Fibroblast of mammary gland (primary cell): ENCODE results near the gene MROH2A.

Experiments used
- DNase-seq: peaks from one replicate; pipeline ENCODE4 v3.0.0-alpha.2; 2010; ENCODE audit warnings: low read depth
- H3K4me3 ChIP-seq: 2 replicates; pipeline ENCODE4 v1.5.1; 2011; ENCODE audit warnings: low read depth, mild to moderate bottlenecking, low read length, moderate library complexity; ENCODE audit not compliant: control insufficient read depth
- TF ChIP-seq, protein P1 (sequence below): conservative IDR thresholded peaks from 2 replicates; pipeline ENCODE4 v1.5.1; 2011; ENCODE audit warnings: low read depth, low read length, inconsistent platforms; ENCODE audit not compliant: control insufficient read depth, insufficient read depth

The MROH2A gene

DNA sequence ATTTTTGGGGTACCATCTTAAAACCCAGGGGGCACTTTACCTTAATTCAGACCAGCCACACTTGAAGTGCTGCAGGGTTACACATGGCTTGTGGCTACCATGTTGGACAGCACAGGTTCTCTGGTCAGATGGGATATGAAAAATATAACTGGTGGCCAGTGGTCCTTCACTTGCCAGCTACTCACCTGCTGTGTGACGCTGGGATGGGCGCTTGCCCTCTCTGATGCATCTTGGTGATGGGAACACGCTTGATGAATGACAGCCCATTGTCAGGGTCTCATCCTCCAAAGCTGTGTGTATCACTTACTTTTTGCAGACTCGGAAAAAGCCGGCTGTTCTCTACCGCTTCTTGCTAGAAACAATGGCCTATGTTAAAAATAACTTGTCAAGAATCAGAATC is 53.7 kb downstream of the MROH2A start:
- DNase-seq = no peak

DNA sequence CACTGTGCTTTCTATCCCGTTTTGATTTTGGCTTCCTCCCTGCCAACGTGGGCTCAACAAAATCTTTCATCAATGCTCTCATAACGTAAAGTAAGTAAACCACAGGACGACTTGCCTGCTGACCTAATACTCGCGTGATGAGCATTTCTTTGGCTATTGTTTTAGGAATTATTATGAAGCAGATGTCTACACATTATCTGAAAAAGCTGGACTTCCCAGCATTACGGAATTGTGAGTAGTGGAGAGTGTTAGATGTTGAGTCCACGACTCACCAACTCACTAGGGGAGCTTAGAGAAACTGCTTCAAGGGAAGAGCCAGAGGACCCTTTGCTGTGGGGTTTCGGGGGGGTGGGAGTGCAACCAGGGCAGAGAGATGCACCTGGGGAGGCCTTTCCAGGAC is 54.3 kb downstream of the MROH2A start:
- H3K4me3 ChIP-seq = no peak overlapping the region
- TF ChIP-seq, protein P1, sequence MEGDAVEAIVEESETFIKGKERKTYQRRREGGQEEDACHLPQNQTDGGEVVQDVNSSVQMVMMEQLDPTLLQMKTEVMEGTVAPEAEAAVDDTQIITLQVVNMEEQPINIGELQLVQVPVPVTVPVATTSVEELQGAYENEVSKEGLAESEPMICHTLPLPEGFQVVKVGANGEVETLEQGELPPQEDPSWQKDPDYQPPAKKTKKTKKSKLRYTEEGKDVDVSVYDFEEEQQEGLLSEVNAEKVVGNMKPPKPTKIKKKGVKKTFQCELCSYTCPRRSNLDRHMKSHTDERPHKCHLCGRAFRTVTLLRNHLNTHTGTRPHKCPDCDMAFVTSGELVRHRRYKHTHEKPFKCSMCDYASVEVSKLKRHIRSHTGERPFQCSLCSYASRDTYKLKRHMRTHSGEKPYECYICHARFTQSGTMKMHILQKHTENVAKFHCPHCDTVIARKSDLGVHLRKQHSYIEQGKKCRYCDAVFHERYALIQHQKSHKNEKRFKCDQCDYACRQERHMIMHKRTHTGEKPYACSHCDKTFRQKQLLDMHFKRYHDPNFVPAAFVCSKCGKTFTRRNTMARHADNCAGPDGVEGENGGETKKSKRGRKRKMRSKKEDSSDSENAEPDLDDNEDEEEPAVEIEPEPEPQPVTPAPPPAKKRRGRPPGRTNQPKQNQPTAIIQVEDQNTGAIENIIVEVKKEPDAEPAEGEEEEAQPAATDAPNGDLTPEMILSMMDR = no peak
- DNase-seq = peak; percentile 70

More for the DNA sequence above, 53.7 kb downstream of the MROH2A start:
- H3K4me3 ChIP-seq = no peak overlapping the region
- TF ChIP-seq, protein P1 = no peak

DNA sequence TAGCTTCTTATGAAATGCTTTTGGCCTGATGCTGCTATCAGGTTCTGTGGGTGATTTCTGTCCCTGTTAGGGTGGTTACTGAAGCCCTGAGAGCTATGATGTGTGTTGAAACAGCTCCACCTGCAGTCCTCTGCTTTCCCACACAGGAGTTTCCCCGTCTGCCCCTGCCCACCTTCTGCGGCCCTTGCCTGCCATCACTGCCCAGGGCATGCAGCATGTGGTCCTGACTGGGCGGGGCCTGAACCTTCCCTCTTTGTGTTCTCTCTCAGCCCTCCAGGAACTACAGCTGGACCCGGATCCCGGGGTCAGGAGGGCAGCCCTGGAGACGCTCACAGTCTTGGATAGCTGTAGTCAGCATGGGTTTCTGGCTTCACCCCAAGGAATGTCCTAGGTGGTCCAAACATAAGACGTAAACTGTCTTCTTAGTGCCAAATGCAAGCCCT is 54.8 kb downstream of the MROH2A start:
- H3K4me3 ChIP-seq = no peak overlapping the region
- TF ChIP-seq, protein P1 = peak; percentile 40
- DNase-seq = peak; percentile 71

DNA sequence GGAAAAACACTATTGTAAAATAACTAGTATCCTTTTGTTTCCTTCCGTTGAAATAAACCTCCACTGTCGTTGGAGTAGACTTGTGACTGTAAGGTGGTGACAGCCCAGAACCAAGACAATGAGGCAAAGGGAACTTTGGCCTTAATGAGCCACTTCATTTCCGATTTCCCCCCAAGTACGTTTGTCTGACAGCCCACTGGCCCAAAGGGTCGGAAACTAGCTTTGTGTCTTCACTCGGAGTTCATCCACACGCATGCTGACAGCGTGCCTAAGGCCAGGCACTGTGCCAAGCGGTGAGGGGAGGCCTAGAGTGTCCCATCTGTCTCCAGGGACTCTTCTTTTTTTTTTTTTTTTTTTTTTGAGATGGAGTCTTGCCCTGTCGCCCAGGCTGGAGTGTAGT is 55.2 kb downstream of the MROH2A start:
- no peak overlapping the region for H3K4me3 ChIP-seq
- DNase-seq = peak; percentile 18
- TF ChIP-seq, protein P1 = no peak

DNA sequence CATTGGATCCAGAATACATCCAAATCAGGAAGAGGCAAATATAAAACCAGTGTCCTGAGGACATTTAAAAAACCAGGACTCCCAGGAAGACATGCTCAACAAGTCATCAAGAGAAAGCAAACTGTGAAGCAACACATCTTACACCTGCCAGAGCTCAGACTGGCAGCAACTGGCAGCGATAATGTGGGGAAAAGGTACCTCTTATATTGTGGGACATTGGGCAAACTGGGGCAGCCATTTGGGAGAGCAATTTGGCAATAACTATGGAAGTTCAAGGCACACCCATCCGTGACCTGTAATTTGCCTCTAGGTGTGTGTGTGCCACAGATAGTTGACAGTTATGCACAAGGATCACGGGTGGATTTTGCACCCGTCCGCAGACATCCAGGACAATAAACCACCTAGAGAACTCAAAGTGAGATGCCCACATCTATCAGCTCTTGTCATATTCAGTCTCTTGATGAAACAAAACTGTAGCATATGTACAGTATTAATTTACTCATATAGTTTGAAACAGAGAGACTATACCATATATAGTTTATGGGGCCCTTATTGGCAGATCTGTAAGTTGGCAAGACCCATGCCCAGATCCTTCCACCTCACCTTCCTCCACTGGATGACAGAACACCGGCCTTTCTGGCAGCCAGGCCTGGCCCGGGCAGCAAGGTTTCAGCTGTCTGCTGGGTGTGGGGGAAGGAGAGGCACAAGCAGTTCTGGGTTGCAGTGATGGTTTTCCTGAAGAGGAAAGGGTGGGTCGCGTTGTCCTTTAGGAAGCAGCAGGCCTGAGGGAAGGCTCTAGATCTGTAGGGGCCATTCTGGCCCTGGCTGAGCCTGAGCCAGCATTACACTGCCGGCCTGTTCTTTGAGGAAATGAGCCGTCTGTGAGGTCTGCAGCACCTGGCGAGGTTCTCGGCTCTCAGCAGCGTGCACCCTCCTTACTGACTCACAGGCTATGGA is 57.4 kb downstream of the MROH2A start:
- H3K4me3 ChIP-seq = no peak overlapping the region
- DNase-seq = no peak
- TF ChIP-seq, protein P1 = no peak

DNA sequence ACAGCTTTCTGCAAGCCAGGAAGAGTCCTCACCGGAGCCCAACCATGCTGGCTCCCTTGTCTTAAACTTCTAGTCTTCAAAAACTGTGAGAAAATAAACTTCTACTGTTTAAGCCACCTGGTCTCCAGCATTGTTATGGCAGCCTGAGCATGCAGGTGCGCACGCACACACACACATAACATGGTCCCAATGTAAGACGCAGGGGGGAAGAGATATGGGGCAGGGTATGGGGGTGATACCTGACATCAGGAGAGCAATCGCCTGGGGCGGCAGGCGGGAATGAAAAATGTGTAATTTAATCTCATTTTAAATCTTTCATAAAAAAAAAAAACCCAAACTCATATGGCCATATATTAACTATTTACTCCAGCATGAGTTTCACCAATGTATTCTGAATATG is 58.2 kb downstream of the MROH2A start:
- no peak overlapping the region for H3K4me3 ChIP-seq
- DNase-seq = no peak
- TF ChIP-seq, protein P1 = no peak
